Measurements from ENCODE around the gene SPAG7. TPM values are rescaled to one million over a fixed set of nuclear protein-coding genes. Genes with fewer than 3 reads are reported as not detected.

The SPAG7 gene
- total RNA-seq, 2 experiments from 2014 or later, result 62.7 to 62.9 TPM

DNA sequence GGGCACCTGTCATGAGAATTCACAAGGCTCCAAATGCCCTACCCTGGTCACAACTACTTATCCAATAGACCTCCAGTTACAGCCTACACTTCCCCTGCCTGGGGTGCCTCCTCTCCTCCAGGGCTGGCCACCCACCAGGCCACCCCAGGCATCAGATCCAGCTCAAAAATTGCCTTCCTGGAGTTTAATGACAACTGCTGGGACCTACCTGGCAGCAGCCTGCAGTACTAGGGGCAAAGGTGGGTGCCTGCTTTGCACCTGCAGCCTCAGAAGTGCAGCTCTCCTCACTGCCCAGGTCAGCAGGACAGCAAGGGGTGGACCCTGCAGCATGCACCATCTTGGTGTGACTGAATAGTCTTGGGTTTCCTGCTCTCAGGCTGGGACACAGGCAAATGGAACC is 32.0 kb downstream of the SPAG7 start:
- Mint-ChIP-seq H3K27ac (no peak overlapping the region), H3K4me1 (ENCODE audit: low read depth) (peaks cover 33% of the 10 kb centered on the region), H3K9me3 (no peaks in the 10 kb centered on the region), H3K4me3 (no peak overlapping the region), H3K27me3 (no peaks in the 10 kb centered on the region), H3K36me3 (ENCODE audit: low read depth) (peaks cover 46% of the 10 kb centered on the region)
- CTCF ChIA-PET, result interaction anchor here (1.4 kb wide), 1 partner anchor 12 kb away, joined by 3 read pairs; no protein-coding TSS in a partner anchor
- no peak for TF ChIP-seq CTCF (IDR thresholded peaks at IDR 0.05)
- no peak for DNase-seq
- POLR2A ChIA-PET, result interaction anchor here (1.5 to 5.8 kb wide), 3 partner anchors 10 to 16 kb away, joined by 5 to 19 read pairs (median 9); no protein-coding TSS in a partner anchor
- no peak for ATAC-seq
- intact Hi-C loops (cut with micrococcal nuclease), result no loop called here

GRCh38 chr17:4934173-4934979 is 33.2 kb downstream of the SPAG7 start:
- TF ChIP-seq CTCF (IDR thresholded peaks at IDR 0.05), result peak; percentile 24
- CTCF ChIA-PET, result interaction anchor here (1.3 to 1.4 kb wide), 3 partner anchors 11 to 31 kb away, joined by 3 to 6 read pairs (median 6); partner anchors contain the start of gene CHRNE
- POLR2A ChIA-PET, result interaction anchor here (1.1 to 1.6 kb wide), 4 partner anchors 8 to 33 kb away, joined by 3 to 5 read pairs (median 4); partner anchors contain the start of genes PFN1 and SPAG7
- Mint-ChIP-seq H3K36me3 (ENCODE audit: low read depth) (peaks cover 41% of the 10 kb centered on the region), H3K27me3 (no peaks in the 10 kb centered on the region), H3K27ac (no peak overlapping the region), H3K4me1 (ENCODE audit: low read depth) (peaks cover 33% of the 10 kb centered on the region), H3K9me3 (no peaks in the 10 kb centered on the region), H3K4me3 (no peak overlapping the region)
- ATAC-seq (peak; percentile 48), DNase-seq (peak; percentile 38)
- intact Hi-C loops (cut with micrococcal nuclease), result no loop called here

GRCh38 chr17:4933646-4934045 is 34.0 kb downstream of the SPAG7 start:
- peaks cover 31% of the 10 kb centered on the region for H3K4me1 Mint-ChIP-seq (ENCODE audit: low read depth)
- DNase-seq, result no peak
- H3K36me3 Mint-ChIP-seq (ENCODE audit: low read depth), result peaks cover 40% of the 10 kb centered on the region
- no peaks in the 10 kb centered on the region for H3K27me3 Mint-ChIP-seq
- H3K9me3 Mint-ChIP-seq, result no peaks in the 10 kb centered on the region
- no peak for TF ChIP-seq CTCF (IDR thresholded peaks at IDR 0.05)
- no peak overlapping the region for H3K27ac Mint-ChIP-seq
- intact Hi-C loops (cut with micrococcal nuclease), result no loop called here
- CTCF ChIA-PET, result interaction anchor here (1.3 kb wide), 2 partner anchors 25 to 30 kb away, joined by 6 read pairs; partner anchors contain the start of gene CHRNE
- no peak for ATAC-seq
- H3K4me3 Mint-ChIP-seq, result no peak overlapping the region
- POLR2A ChIA-PET, result interaction anchor here (1.1 to 1.6 kb wide), 4 partner anchors 9 to 34 kb away, joined by 3 to 5 read pairs (median 4); partner anchors contain the start of genes PFN1 and SPAG7

DNA sequence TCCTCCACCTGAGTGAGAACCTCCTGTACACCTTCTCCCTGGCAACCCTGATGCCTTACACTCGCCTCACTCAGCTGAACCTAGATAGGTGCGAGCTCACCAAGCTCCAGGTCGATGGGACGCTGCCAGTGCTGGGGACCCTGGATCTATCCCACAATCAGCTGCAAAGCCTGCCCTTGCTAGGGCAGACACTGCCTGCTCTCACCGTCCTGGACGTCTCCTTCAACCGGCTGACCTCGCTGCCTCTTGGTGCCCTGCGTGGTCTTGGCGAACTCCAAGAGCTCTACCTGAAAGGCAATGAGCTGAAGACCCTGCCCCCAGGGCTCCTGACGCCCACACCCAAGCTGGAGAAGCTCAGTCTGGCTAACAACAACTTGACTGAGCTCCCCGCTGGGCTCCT is 34.9 kb downstream of the SPAG7 start:
- DNase-seq (no peak), ATAC-seq (no peak)
- POLR2A ChIA-PET, result no interaction called here
- intact Hi-C loops (cut with micrococcal nuclease), result no loop called here
- no peak overlapping the region for H3K27ac Mint-ChIP-seq
- peaks cover 33% of the 10 kb centered on the region for H3K36me3 Mint-ChIP-seq (ENCODE audit: low read depth)
- TF ChIP-seq CTCF (IDR thresholded peaks at IDR 0.05), result no peak
- no peak overlapping the region for H3K4me3 Mint-ChIP-seq
- H3K9me3 Mint-ChIP-seq, result no peaks in the 10 kb centered on the region
- peaks cover 23% of the 10 kb centered on the region for H3K4me1 Mint-ChIP-seq (ENCODE audit: low read depth)
- no peaks in the 10 kb centered on the region for H3K27me3 Mint-ChIP-seq
- CTCF ChIA-PET, result interaction anchor here (1.0 kb wide), 1 partner anchor 30 kb away, joined by 4 read pairs; the partner anchor contains the start of gene CHRNE

- Mint-ChIP-seq H3K27ac (no peak within 1 kb of the TSS), H3K4me1 (ENCODE audit: low read depth) (peaks cover 19% of the 10 kb centered on the region), H3K27me3 (no peaks in the 10 kb centered on the region), H3K9me3 (no peaks in the 10 kb centered on the region), H3K36me3 (ENCODE audit: low read depth) (peaks cover 28% of the 10 kb centered on the region), H3K4me3 (no peak within 1 kb of the TSS)
- DNase-seq (no peak), ATAC-seq (no peak)
- intact Hi-C loops (cut with micrococcal nuclease), result no loop called here
- POLR2A ChIA-PET, result no interaction called here
- no peak for TF ChIP-seq CTCF (IDR thresholded peaks at IDR 0.05)
- CTCF ChIA-PET, result interaction anchor here (1.0 kb wide), 1 partner anchor 29 kb away, joined by 4 read pairs; the partner anchor contains the start of gene CHRNE
These were observed 35.7 kb downstream of the SPAG7 start, which contains the start of gene GP1BA for GRCh38 chr17:4931963-4932362. GP1BA (plus strand) TSS chr17:4932277; CDS start chr17:4932605, 328 bp downstream.
